Stomach (tissue), 9 donors: ENCODE results near the gene LTB. TPM values are rescaled to one million over a fixed set of nuclear protein-coding genes. Genes with fewer than 3 reads are reported as not detected.

Source experiments
- DNase-seq, 2 donors: peaks; one replicate each; pipeline versions ENCODE4 v3.0.0 to v3.0.0-alpha.2; 2013 to 2019
- H3K27ac ChIP-seq, 5 donors: fragments of 200-600 bp in 4 of 5; sonication (generic) in 4 of 5; one replicate each; pipeline ENCODE4 v1.5.1; 2013 to 2019; ENCODE audit warnings: mild to moderate bottlenecking in 1 of 5, moderate library complexity in 1 of 5
- H3K27me3 ChIP-seq, 3 donors: fragments of 200-600 bp; sonication (generic); one replicate each; pipeline ENCODE4 v1.5.1; 2017 to 2019; ENCODE audit warnings: mixed run types in 1 of 3
- H3K36me3 ChIP-seq, 4 donors: fragments of 200-600 bp; sonication (generic); 1 replicate in 3 of 4; 2 replicates in 1 of 4; pipeline ENCODE4 v1.5.1; 2016 to 2019
- H3K4me1 ChIP-seq, 4 donors: fragments of 200-600 bp; sonication (generic); one replicate each; pipeline ENCODE4 v1.5.1; 2016 to 2019
- H3K4me3 ChIP-seq, 4 donors: fragments of 200-600 bp; sonication (generic) in 3 of 4; one replicate each; pipeline ENCODE4 v1.5.1; 2016 to 2019; ENCODE audit warnings: mild to moderate bottlenecking in 1 of 4
- H3K9me3 ChIP-seq, 4 donors: fragments of 200-600 bp; sonication (generic); one replicate each; pipeline ENCODE4 v1.5.1; 2016 to 2019
- CTCF ChIP-seq, 7 experiments: fragments of 450-650 bp in 4 of 7; fragments of 200-600 bp in 3 of 7; sonication (generic) in 3 of 7; IDR thresholded peaks; one replicate each; pipeline ENCODE4 v1.5.1; 2016 to 2019; ENCODE audit warnings: antibody characterized with exemption in 7 of 7, control low read depth in 2 of 7, mild to moderate bottlenecking in 1 of 7
- EP300 ChIP-seq: sonication (generic); formaldehyde crosslinking; IDR thresholded peaks from one replicate; pipeline ENCODE4 v1.6.1; 2017; ENCODE audit warnings: antibody characterized with exemption
- POLR2A ChIP-seq, 4 donors: fragments of 450-650 bp; IDR thresholded peaks; one replicate each; pipeline ENCODE4 v1.6.1; 2016; ENCODE audit warnings: antibody characterized with exemption in 4 of 4, control low read depth in 2 of 4, mild to moderate bottlenecking in 1 of 4, moderate library complexity in 1 of 4
- POLR2AphosphoS5 ChIP-seq, 3 donors: sonication (generic); formaldehyde crosslinking; IDR thresholded peaks; one replicate each; pipeline ENCODE4 v1.6.1; 2016; ENCODE audit warnings: antibody characterized with exemption in 3 of 3
- whole genome bisulfite sequencing, 5 donors: extraction: QIAGEN DNeasy Blood & Tissue Kit in 3 of 5; methylation state at CpG; one replicate each; pipeline versions ENCODE4 v1.1.5 to v1.1.7; 2013 to 2018; 5-methylcytosine and 5-hydroxymethylcytosine counted together
- intact Hi-C: fragments of 100-400 bp; cut with DNase I; formaldehyde crosslinking; loops from one replicate; pipeline ENCODE4 v1.15.1; 2023; ENCODE audit warnings: low total_unique reads
- polyA plus RNA-seq, 3 donors: library from polyadenylated mRNA; stranded (reverse); fragments of 200-250 nt; gene quantifications; one replicate each; pipeline ENCODE4 v1.2.3, GENCODE V29; 2013
- total RNA-seq, 5 donors: library from RNA; depleted of rRNA; stranded (reverse); fragments of >200 nt; gene quantifications; one replicate each; pipeline versions ENCODE4 v1.1.0 to v1.2.3, GENCODE V29; 2014 to 2016
- donor health status: healthy with polysubstance abuse.
- donor health status: Bipolar disorder and iron deficiency.
- donor health status: healthy.

LTB gene
- total and polyA plus RNA-seq, 8 donors, result 4.2 to 13.4 (median 6.9) TPM; not detected in 4

GRCh38 chr6:31546958-31547726 lies 35.1 kb downstream of the LTB start, which contains the start of gene NFKBIL1:
NFKBIL1 (plus strand) TSS chr6:31547608; CDS start chr6:31547695, 87 bp downstream.
- Histone ChIP-seq H3K27ac (peak within 1 kb of the TSS; percentile 86 to 89 (median 87)), H3K4me1 (peaks cover 13 to 50% (median 38%) of the 10 kb centered on the region in 4 donors), H3K36me3 (peaks cover 0 to 34% (median 31%) of the 10 kb centered on the region in 4 donors), H3K4me3 (peak within 1 kb of the TSS; percentile 43 to 54 (median 50)), H3K27me3 (no peaks in the 10 kb centered on the region), H3K9me3 (no peaks in the 10 kb centered on the region)
- DNase-seq, result peak; percentile 95 to 99
- WGBS, 5 donors, result 0 to 1% (median 0%) methylated on average over 25 of the region's 25 CpGs
- TF ChIP-seq POLR2AphosphoS5 (IDR thresholded peaks at IDR 0.05) (peak; percentile 81 to 94 (median 83)), EP300 (no peak), CTCF (IDR thresholded peaks at IDR 0.05) (peak in 1 of 7 experiments; percentile 21), POLR2A (IDR thresholded peaks at IDR 0.05) (no peak)
- intact Hi-C loops, result loop anchor here (5.0 kb wide), 1 partner anchor 55 kb away; no protein-coding TSS in a partner anchor

- intact Hi-C loops, result loop anchor here (5.0 kb wide), 1 partner anchor 56 kb away; no protein-coding TSS in a partner anchor
- no peaks in the 10 kb centered on the region for H3K9me3 ChIP-seq
- peak within 1 kb of the TSS; percentile 43 to 54 (median 50) for H3K4me3 ChIP-seq
- peak; percentile 89 to 96 for DNase-seq
- peaks cover 13 to 48% (median 36%) of the 10 kb centered on the region in 4 donors for H3K4me1 ChIP-seq
- TF ChIP-seq POLR2A (IDR thresholded peaks at IDR 0.05), result no peak
- TF ChIP-seq EP300, result no peak
- TF ChIP-seq POLR2AphosphoS5 (IDR thresholded peaks at IDR 0.05), result peak in 1 of 3 donors; percentile 65
- TF ChIP-seq CTCF (IDR thresholded peaks at IDR 0.05), result peak in 6 of 7 experiments; percentile 50 to 99 (median 98)
- peaks cover 0 to 27% (median 25%) of the 10 kb centered on the region in 4 donors for H3K36me3 ChIP-seq
- peak within 1 kb of the TSS; percentile 86 to 89 (median 87) for H3K27ac ChIP-seq
- H3K27me3 ChIP-seq, result no peaks in the 10 kb centered on the region
- WGBS, 5 donors, result 7 to 9% (median 8%) methylated on average over 11 of the region's 11 CpGs
These were observed 35.8 kb downstream of the LTB start, which contains the start of gene ATP6V1G2 for GRCh38 chr6:31546339-31546957. ATP6V1G2 (minus strand) TSS chr6:31546608; CDS start chr6:31546559, 49 bp downstream.

GRCh38 chr6:31545291-31545690 lies 36.9 kb downstream of the LTB start:
- no peak overlapping the region for H3K27ac ChIP-seq
- H3K4me1 ChIP-seq, result peaks cover 19 to 55% (median 35%) of the 10 kb centered on the region in 4 donors
- 68 to 84% (median 76%) methylated on average over 7 of the region's 7 CpGs for WGBS, 5 donors
- H3K9me3 ChIP-seq, result no peaks in the 10 kb centered on the region
- H3K4me3 ChIP-seq, result no peak overlapping the region
- DNase-seq, result no peak
- intact Hi-C loops, result loop anchor here (5.0 kb wide), 1 partner anchor 57 kb away; no protein-coding TSS in a partner anchor
- TF ChIP-seq EP300, result no peak
- no peak for TF ChIP-seq POLR2AphosphoS5 (IDR thresholded peaks at IDR 0.05)
- TF ChIP-seq CTCF (IDR thresholded peaks at IDR 0.05), result no peak
- no peak for TF ChIP-seq POLR2A (IDR thresholded peaks at IDR 0.05)
- peaks cover 0 to 17% (median 15%) of the 10 kb centered on the region in 4 donors for H3K36me3 ChIP-seq
- no peaks in the 10 kb centered on the region for H3K27me3 ChIP-seq

- peaks cover 6 to 17% (median 15%) of the 10 kb centered on the region in 4 donors for H3K36me3 ChIP-seq
- no peaks in the 10 kb centered on the region for H3K27me3 ChIP-seq
- no peak overlapping the region for H3K27ac ChIP-seq
- H3K4me3 ChIP-seq, result no peak overlapping the region
- TF ChIP-seq CTCF (IDR thresholded peaks at IDR 0.05), result no peak
- no peak for TF ChIP-seq POLR2A (IDR thresholded peaks at IDR 0.05)
- TF ChIP-seq EP300, result no peak
- TF ChIP-seq POLR2AphosphoS5 (IDR thresholded peaks at IDR 0.05), result no peak
- 65 to 85% (median 77%) methylated on average over 2 of the region's 2 CpGs for WGBS, 5 donors
- H3K9me3 ChIP-seq, result no peaks in the 10 kb centered on the region
- H3K4me1 ChIP-seq, result peaks cover 25 to 58% (median 41%) of the 10 kb centered on the region in 4 donors
- intact Hi-C loops, result loop anchor here (5.0 kb wide), 1 partner anchor 58 kb away; no protein-coding TSS in a partner anchor
- DNase-seq, result no peak
These were observed 37.5 kb downstream of the LTB start for GRCh38 chr6:31544676-31545075.
